CD4-positive, alpha-beta T cell (primary cell): ENCODE measurements around the gene MYH4. TPM values are rescaled to one million over a fixed set of nuclear protein-coding genes. Genes with fewer than 3 reads are reported as not detected.

Experiments
- ATAC-seq: fragments of 200-7000 bp; cut with Tn5 transposase; one replicate; pipeline ENCODE4 v1.10.0; 2022; ENCODE audit warnings: mild to moderate bottlenecking; ENCODE audit not compliant: poor library complexity
- CTCF ChIA-PET: fragments of 350-600 bp; sonication (Branson Sonifier 250); formaldehyde crosslinking; loops from one replicate; lab custom pipeline; 2021; ENCODE audit warnings: antibody characterized with exemption, inconsistent platforms; lab: Charles Lee
- POLR2A ChIA-PET: fragments of 350-600 bp; sonication (Branson Sonifier 250); formaldehyde crosslinking; loops from one replicate; lab custom pipeline; 2021; ENCODE audit warnings: antibody characterized with exemption, inconsistent platforms; lab: Charles Lee
- DNase-seq, 14 experiments: peaks; one replicate each; pipeline ENCODE4 v3.0.0-alpha.2; 2013 to 2020; ENCODE audit warnings: mixed read lengths in 2 of 14
- H3K27ac ChIP-seq, 2 donors: one replicate each; pipeline versions ENCODE4 v1.5.1 to v1.7.0; 2013; ENCODE audit warnings: low read length in 2 of 2, low read depth in 1 of 2, mild to moderate bottlenecking in 1 of 2
- H3K27me3 ChIP-seq, 2 experiments: 1 replicate in 1 of 2; 2 replicates in 1 of 2; pipeline versions ENCODE4 v1.6.1 to v1.7.0; 2013; ENCODE audit warnings: low read length in 2 of 2, control low read depth in 1 of 2, mild to moderate bottlenecking in 1 of 2, moderate library complexity in 1 of 2; ENCODE audit not compliant: insufficient read depth in 2 of 2, control insufficient read depth in 1 of 2
- H3K36me3 ChIP-seq: one replicate; pipeline ENCODE4 v1.6.1; 2013; ENCODE audit warnings: low read length, control low read depth; ENCODE audit not compliant: insufficient read depth
- H3K4me1 ChIP-seq: one replicate; pipeline ENCODE4 v1.6.1; 2013; ENCODE audit warnings: low read length, control low read depth; ENCODE audit not compliant: insufficient read depth
- H3K4me3 ChIP-seq: one replicate; pipeline ENCODE4 v1.5.1; 2013; ENCODE audit warnings: mild to moderate bottlenecking, low read length, moderate library complexity
- H3K9me3 ChIP-seq, 2 experiments: 1 replicate in 1 of 2; 2 replicates in 1 of 2; pipeline versions ENCODE4 v1.6.1 to v1.7.0; 2013; ENCODE audit warnings: low read length in 2 of 2, mild to moderate bottlenecking in 2 of 2, control low read depth in 1 of 2, moderate library complexity in 1 of 2; ENCODE audit not compliant: control insufficient read depth in 1 of 2, insufficient read depth in 1 of 2
- H3K27ac Mint-ChIP-seq: one replicate; pipeline ENCODE4 v1.8.0; 2020; ENCODE audit warnings: mixed read lengths
- H3K27me3 Mint-ChIP-seq: one replicate; pipeline ENCODE4 v1.8.0; 2021; ENCODE audit warnings: mixed read lengths
- H3K36me3 Mint-ChIP-seq: one replicate; pipeline ENCODE4 v1.8.0; 2021; ENCODE audit warnings: low read depth, mixed read lengths
- H3K4me1 Mint-ChIP-seq: one replicate; pipeline ENCODE4 v1.8.0; 2021; ENCODE audit warnings: low read depth, mixed read lengths
- H3K4me3 Mint-ChIP-seq: one replicate; pipeline ENCODE4 v1.8.0; 2020; ENCODE audit warnings: mild to moderate bottlenecking, mixed read lengths
- H3K9me3 Mint-ChIP-seq: one replicate; pipeline ENCODE4 v1.8.0; 2020; ENCODE audit warnings: mixed read lengths
- intact Hi-C, 2 experiments: fragments of 100-400 bp; cut with DNase I in 1 of 2; cut with micrococcal nuclease in 1 of 2; formaldehyde crosslinking; loops; one replicate each; pipeline versions ENCODE4 v1.15.1 to v1.9.0; 2023 to 2025; cut with DNase I, micrococcal nuclease
- total RNA-seq, 174 experiments: library from RNA in 2 of 174; stranded (reverse) in 2 of 174; gene quantifications; one replicate each; pipeline ENCODE4 v1.2.3 and lab custom pipeline; 2021 to 2026
- TF ChIP-seq, protein P1 (sequence below): fragments of 200-600 bp; IDR thresholded peaks from one replicate; pipeline ENCODE4 v1.8.0; 2022; ENCODE audit warnings: antibody characterized with exemption, mild to moderate bottlenecking

MYH4 gene
- total RNA-seq, 2 experiments from 2014 or later = not detected

DNA sequence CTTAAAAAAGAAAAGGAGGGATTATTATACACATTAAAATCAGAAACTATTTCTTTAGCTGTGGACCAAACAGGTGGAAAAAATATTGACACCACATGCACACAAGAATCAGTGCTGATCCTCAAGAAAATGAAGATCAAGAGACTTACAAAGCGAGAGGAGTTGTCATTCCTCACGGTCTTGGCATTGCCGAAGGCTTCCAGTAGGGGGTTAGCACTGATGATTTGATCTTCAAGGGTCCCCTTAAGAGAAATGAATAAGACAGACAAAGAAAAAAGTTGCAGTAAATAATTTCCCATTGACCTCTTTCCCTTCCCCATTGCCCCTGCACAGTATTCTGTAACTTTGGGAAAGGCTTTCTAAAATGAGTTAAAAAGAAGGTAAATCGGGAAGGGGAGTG, 6.0 kb downstream of the MYH4 start:
- no peak overlapping the region for H3K4me3 ChIP-seq
- H3K27ac ChIP-seq = no peak overlapping the region
- POLR2A ChIA-PET = no interaction called here
- H3K9me3 Mint-ChIP-seq = no peaks in the 10 kb centered on the region
- TF ChIP-seq, protein P1, sequence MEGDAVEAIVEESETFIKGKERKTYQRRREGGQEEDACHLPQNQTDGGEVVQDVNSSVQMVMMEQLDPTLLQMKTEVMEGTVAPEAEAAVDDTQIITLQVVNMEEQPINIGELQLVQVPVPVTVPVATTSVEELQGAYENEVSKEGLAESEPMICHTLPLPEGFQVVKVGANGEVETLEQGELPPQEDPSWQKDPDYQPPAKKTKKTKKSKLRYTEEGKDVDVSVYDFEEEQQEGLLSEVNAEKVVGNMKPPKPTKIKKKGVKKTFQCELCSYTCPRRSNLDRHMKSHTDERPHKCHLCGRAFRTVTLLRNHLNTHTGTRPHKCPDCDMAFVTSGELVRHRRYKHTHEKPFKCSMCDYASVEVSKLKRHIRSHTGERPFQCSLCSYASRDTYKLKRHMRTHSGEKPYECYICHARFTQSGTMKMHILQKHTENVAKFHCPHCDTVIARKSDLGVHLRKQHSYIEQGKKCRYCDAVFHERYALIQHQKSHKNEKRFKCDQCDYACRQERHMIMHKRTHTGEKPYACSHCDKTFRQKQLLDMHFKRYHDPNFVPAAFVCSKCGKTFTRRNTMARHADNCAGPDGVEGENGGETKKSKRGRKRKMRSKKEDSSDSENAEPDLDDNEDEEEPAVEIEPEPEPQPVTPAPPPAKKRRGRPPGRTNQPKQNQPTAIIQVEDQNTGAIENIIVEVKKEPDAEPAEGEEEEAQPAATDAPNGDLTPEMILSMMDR = no peak
- H3K27me3 ChIP-seq = no peaks in the 10 kb centered on the region
- no peaks in the 10 kb centered on the region for H3K36me3 Mint-ChIP-seq
- no peaks in the 10 kb centered on the region for H3K4me1 Mint-ChIP-seq
- no peak for ATAC-seq
- no peak for DNase-seq
- no peak overlapping the region for H3K4me3 Mint-ChIP-seq
- CTCF ChIA-PET = no interaction called here
- H3K27ac Mint-ChIP-seq = no peak overlapping the region
- intact Hi-C loops = no loop called here
- no peaks in the 10 kb centered on the region for H3K9me3 ChIP-seq
- no peaks in the 10 kb centered on the region for H3K36me3 ChIP-seq
- no peaks in the 10 kb centered on the region for H3K27me3 Mint-ChIP-seq
- H3K4me1 ChIP-seq = no peaks in the 10 kb centered on the region

DNA sequence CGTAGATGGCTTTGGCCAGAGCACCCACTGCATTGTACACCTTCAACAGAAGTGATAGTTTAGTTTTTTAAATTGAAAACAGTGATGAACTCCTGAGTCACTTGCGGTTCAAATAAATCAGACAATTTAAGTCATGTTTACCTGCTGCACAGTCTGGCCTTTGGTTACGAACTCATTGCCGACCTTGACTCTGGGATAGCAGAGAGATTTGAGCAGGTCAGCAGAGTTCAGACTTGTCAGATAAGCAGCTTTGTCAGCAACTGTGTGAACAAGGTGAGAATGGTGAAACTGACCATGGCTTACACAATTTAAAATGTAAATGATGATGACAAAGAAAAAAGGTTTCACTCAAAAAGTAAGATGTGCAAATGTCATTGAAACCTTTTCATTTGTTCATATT, 9.3 kb downstream of the MYH4 start:
- H3K4me1 ChIP-seq = no peaks in the 10 kb centered on the region
- H3K9me3 Mint-ChIP-seq = no peaks in the 10 kb centered on the region
- H3K9me3 ChIP-seq = no peaks in the 10 kb centered on the region
- ChIA-PET CTCF (no interaction called here), POLR2A (no interaction called here)
- intact Hi-C loops = no loop called here
- ATAC-seq = no peak
- no peak overlapping the region for H3K27ac Mint-ChIP-seq
- no peaks in the 10 kb centered on the region for H3K36me3 Mint-ChIP-seq
- no peak overlapping the region for H3K4me3 Mint-ChIP-seq
- H3K36me3 ChIP-seq = no peaks in the 10 kb centered on the region
- TF ChIP-seq, protein P1 = no peak
- H3K27me3 ChIP-seq = no peaks in the 10 kb centered on the region
- DNase-seq = no peak
- H3K27ac ChIP-seq = no peak overlapping the region
- no peaks in the 10 kb centered on the region for H3K27me3 Mint-ChIP-seq
- no peak overlapping the region for H3K4me3 ChIP-seq
- no peaks in the 10 kb centered on the region for H3K4me1 Mint-ChIP-seq

DNA sequence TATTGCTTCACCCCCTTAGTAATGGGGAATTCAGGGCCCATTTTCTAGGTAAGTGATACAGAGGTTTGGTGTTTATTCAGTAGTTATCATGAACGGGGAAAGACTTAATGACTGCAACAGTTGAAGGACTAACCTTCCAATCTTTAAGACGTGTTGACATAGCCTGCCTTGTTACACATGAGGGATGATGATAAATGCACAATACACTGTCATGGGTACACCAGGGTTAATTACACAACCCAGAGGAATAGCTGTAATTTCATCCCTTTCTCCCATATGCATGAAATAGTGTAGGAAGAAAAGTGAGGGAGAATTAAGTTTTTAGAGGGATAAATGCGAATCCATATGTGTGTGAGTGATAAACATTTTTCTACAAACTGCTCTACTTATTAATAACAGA, 10.7 kb downstream of the MYH4 start:
- Histone ChIP-seq H3K4me1 (no peaks in the 10 kb centered on the region), H3K27me3 (no peaks in the 10 kb centered on the region), H3K36me3 (no peaks in the 10 kb centered on the region), H3K9me3 (no peaks in the 10 kb centered on the region), H3K4me3 (no peak overlapping the region), H3K27ac (no peak overlapping the region)
- Mint-ChIP-seq H3K36me3 (no peaks in the 10 kb centered on the region), H3K4me3 (no peak overlapping the region), H3K27me3 (no peaks in the 10 kb centered on the region), H3K9me3 (no peaks in the 10 kb centered on the region), H3K27ac (no peak overlapping the region), H3K4me1 (no peaks in the 10 kb centered on the region)
- POLR2A ChIA-PET = no interaction called here
- no peak for ATAC-seq
- CTCF ChIA-PET = no interaction called here
- no peak for DNase-seq
- intact Hi-C loops = no loop called here
- TF ChIP-seq, protein P1 = no peak
